GM12878 (cell line): ENCODE data around the gene SOX10. TPM values are rescaled to one million over a fixed set of nuclear protein-coding genes. Genes with fewer than 3 reads are reported as not detected.

Experiments used
- ATAC-seq: fragments of 200-7000 bp; cut with Tn5 transposase; 3 replicates; pipeline ENCODE4 v1.9.1; 2020; ENCODE audit warnings: mild to moderate bottlenecking, moderate library complexity
- BruUV-seq: library from RNA; stranded (reverse); fragments of 400-500 nt; replicated peaks from 2 replicates; lab custom pipeline; 2021; lab: Mats Ljungman, UMichigan
- CTCF ChIA-PET: fragments of 300-600 bp; sonication (Branson Sonifier 250); formaldehyde crosslinking; extraction: SDS; loops from one replicate; lab custom pipeline; 2021; ENCODE audit warnings: inconsistent platforms; lab: Yijun Ruan, JAX
- POLR2A ChIA-PET: fragments of 350-600 bp; formaldehyde crosslinking; extraction: SDS; loops from one replicate; lab custom pipeline; 2021; ENCODE audit warnings: inconsistent platforms; lab: Charles Lee
- RAD21 ChIA-PET: fragments of 300-600 bp; sonication (Branson Sonifier 250); formaldehyde crosslinking; loops from one replicate; lab custom pipeline; 2023; ENCODE audit warnings: antibody characterized with exemption; ENCODE audit not compliant: unreplicated experiment; lab: Charles Lee
- SMC1A ChIA-PET: fragments of 300-600 bp; sonication (Branson Sonifier 250); formaldehyde crosslinking; loops from one replicate; lab custom pipeline; 2023; ENCODE audit not compliant: unreplicated experiment, uncharacterized antibody; lab: Charles Lee
- DNase-seq: peaks from one replicate; pipeline ENCODE4 v3.0.0-alpha.2; 2011; ENCODE audit warnings: low read depth, low spot score
- FAIRE-seq: peaks from 3 replicates; lab custom pipeline; 2011; peaks lifted over from hg19 to GRCh38; lab: Jason Lieb, UNC
- H2AFZ ChIP-seq: 2 replicates; pipeline ENCODE4 v1.6.0; 2011; ENCODE audit warnings: low read depth, low read length, control low read depth; ENCODE audit not compliant: control insufficient read depth
- H3K27ac ChIP-seq: 2 replicates; pipeline ENCODE4 v1.5.1; 2011; ENCODE audit warnings: control low read depth; ENCODE audit not compliant: control insufficient read depth, insufficient read depth
- H3K27me3 ChIP-seq, 2 experiments: replicated peaks in 1 of 2; 2 replicates each; pipeline versions ENCODE4 v1.6.0 to v1.6.1; 2011; ENCODE audit warnings: low read length in 1 of 2; ENCODE audit not compliant: control insufficient read depth in 2 of 2, insufficient read depth in 2 of 2
- H3K36me3 ChIP-seq, 2 experiments: 2 replicates each; pipeline ENCODE4 v1.5.1; 2011; ENCODE audit warnings: low read length in 1 of 2; ENCODE audit not compliant: control insufficient read depth in 2 of 2, insufficient read depth in 2 of 2
- H3K4me1 ChIP-seq: 2 replicates; pipeline ENCODE4 v1.6.1; 2011; ENCODE audit warnings: mild to moderate bottlenecking, low read length, moderate library complexity, mixed read lengths; ENCODE audit not compliant: control insufficient read depth, insufficient read depth
- H3K4me2 ChIP-seq: 2 replicates; pipeline ENCODE4 v1.6.0; 2011; ENCODE audit warnings: control low read depth; ENCODE audit not compliant: control insufficient read depth, insufficient read depth
- H3K4me3 ChIP-seq: fragments of 200-600 bp; sonication (generic); 2 replicates; pipeline ENCODE4 v1.5.1; 2016
- H3K79me2 ChIP-seq: 2 replicates; pipeline ENCODE4 v1.6.0; 2011; ENCODE audit warnings: low read length; ENCODE audit not compliant: control insufficient read depth, insufficient read depth
- H3K9ac ChIP-seq: 2 replicates; pipeline ENCODE4 v1.8.0; 2011; ENCODE audit warnings: low read length, control low read depth, mixed read lengths; ENCODE audit not compliant: control insufficient read depth, insufficient read depth
- H3K9me3 ChIP-seq: replicated peaks from 3 replicates; pipeline ENCODE4 v1.5.1; 2011; ENCODE audit warnings: mild to moderate bottlenecking, low read length; ENCODE audit not compliant: control insufficient read depth, insufficient read depth
- H4K20me1 ChIP-seq: 2 replicates; pipeline ENCODE4 v1.6.0; 2011; ENCODE audit not compliant: control insufficient read depth, insufficient read depth
- ATF7 ChIP-seq: fragments of 450-650 bp; IDR thresholded peaks from 2 replicates; pipeline ENCODE4 v1.6.1; 2016; ENCODE audit warnings: low read depth, mild to moderate bottlenecking
- BCLAF1 ChIP-seq: fragments of 450-650 bp; IDR thresholded peaks from 2 replicates; pipeline ENCODE4 v1.6.1; 2017; ENCODE audit warnings: antibody characterized with exemption, mild to moderate bottlenecking, moderate library complexity
- CREM ChIP-seq: IDR thresholded peaks from 2 replicates; pipeline ENCODE4 v1.6.1; 2014; ENCODE audit warnings: antibody characterized with exemption, low read depth
- GABPA ChIP-seq: IDR thresholded peaks from 2 replicates; pipeline ENCODE4 v1.6.1; 2014; ENCODE audit warnings: antibody characterized with exemption, low read depth, mild to moderate bottlenecking, inconsistent platforms
- KLF5 ChIP-seq: fragments of 450-650 bp; IDR thresholded peaks from 2 replicates; pipeline ENCODE4 v1.6.1; 2014; ENCODE audit warnings: mild to moderate bottlenecking; ENCODE audit not compliant: partially characterized antibody
- MEF2B ChIP-seq: fragments of 450-650 bp; IDR thresholded peaks from 2 replicates; pipeline ENCODE4 v1.6.1; 2018; ENCODE audit warnings: mild to moderate bottlenecking, moderate library complexity; ENCODE audit not compliant: partially characterized antibody, poor library complexity, severe bottlenecking
- NR2C2 ChIP-seq: IDR thresholded peaks from 2 replicates; pipeline ENCODE4 v1.6.1; 2011; ENCODE audit warnings: borderline replicate concordance, low read depth; ENCODE audit not compliant: control insufficient read depth, insufficient read length
- NRF1 ChIP-seq: conservative IDR thresholded peaks from 2 replicates; pipeline ENCODE4 v1.6.1; 2011; ENCODE audit warnings: mild to moderate bottlenecking, low read depth, low read length, improper control_type of control experiment
- PML ChIP-seq: IDR thresholded peaks from 2 replicates; pipeline ENCODE4 v1.6.1; 2012; ENCODE audit warnings: low read length, inconsistent platforms
- POLR2AphosphoS2 ChIP-seq: IDR thresholded peaks from 2 replicates; pipeline ENCODE4 v1.6.1; 2011; ENCODE audit warnings: low read depth, mild to moderate bottlenecking, low read length, improper control_type of control experiment, moderate library complexity
- RBBP5 ChIP-seq: fragments of 200-600 bp; sonication (generic); conservative IDR thresholded peaks from 2 replicates; pipeline ENCODE4 v1.6.1; 2016
- RELB ChIP-seq: fragments of 450-650 bp; IDR thresholded peaks from 2 replicates; pipeline ENCODE4 v1.6.1; 2017; ENCODE audit warnings: low read depth, mild to moderate bottlenecking, moderate library complexity
- SRF ChIP-seq, 2 experiments: IDR thresholded peaks; 2 replicates each; pipeline ENCODE4 v1.6.1; 2011; ENCODE audit warnings: low read depth in 2 of 2, low read length in 2 of 2, mild to moderate bottlenecking in 1 of 2, moderate library complexity in 1 of 2
- TCF12 ChIP-seq: IDR thresholded peaks from 2 replicates; pipeline ENCODE4 v1.6.1; 2011; ENCODE audit warnings: low read depth, mild to moderate bottlenecking, low read length
- ZBED1 ChIP-seq: IDR thresholded peaks from 2 replicates; pipeline ENCODE4 v1.6.1; 2016; ENCODE audit warnings: borderline replicate concordance
- ZNF622 ChIP-seq: fragments of 450-650 bp; IDR thresholded peaks from 2 replicates; pipeline ENCODE4 v1.6.1; 2017; ENCODE audit warnings: mild to moderate bottlenecking, inconsistent platforms
- WGBS: methylation state at CpG from one replicate; pipeline ENCODE4 v1.1.6; 2016; ENCODE audit warnings: low lambda C conversion rate; ENCODE audit not compliant: insufficient replicate concordance, insufficient coverage; ENCODE audit errors: missing lambda C conversion rate; 5-methylcytosine and 5-hydroxymethylcytosine counted together
- in situ Hi-C: fragments of 300-500 bp; cut with MboI; formaldehyde crosslinking; loops from 9 replicates; pipeline ENCODE4 v1.14.3; 2018; ENCODE audit warnings: mixed read lengths
- intact Hi-C: fragments of 100-400 bp; cut with micrococcal nuclease; formaldehyde crosslinking; loops from one replicate; pipeline ENCODE4 v1.14.2; 2022; ENCODE audit not compliant: unreplicated experiment
- polyA plus RNA-seq, 11 experiments: library from polyadenylated mRNA; depleted of rRNA in 4 of 11; unstranded in 6 of 11; stranded (reverse) in 5 of 11; fragments of >200 nt; fragmentation: Nextera tagmentation in 4 of 11; fragmentation: Illumina TruSeq in 1 of 11; extraction: Ambion mirVana in 4 of 11; extraction: Trizol in 1 of 11; gene quantifications; 1 replicate in 1 of 11; 2 replicates in 10 of 11; pipeline versions ENCODE4 v1.2.1 to v1.2.3, GENCODE V29; 2011 to 2016; ENCODE audit warnings: inconsistent platforms in 2 of 11, missing spikeins in 2 of 11, low read depth in 1 of 11
- total RNA-seq, 4 experiments: library from RNA; depleted of rRNA in 3 of 4; stranded (reverse); fragments of >200 nt in 3 of 4; fragmentation: Illumina TruSeq in 1 of 4; extraction: Trizol in 1 of 4; gene quantifications; 2 replicates each; pipeline versions ENCODE4 v1.2.1 to v1.2.3, GENCODE V29; 2013 to 2021
- TF ChIP-seq, protein P1 (sequence below): IDR thresholded peaks from 2 replicates; pipeline ENCODE4 v1.6.1; 2011; ENCODE audit warnings: low read depth, mild to moderate bottlenecking, low read length, moderate library complexity, borderline replicate concordance; ENCODE audit errors: extremely low read depth
- TF ChIP-seq, protein P2 (sequence below): fragments of 450-650 bp; IDR thresholded peaks from 2 replicates; pipeline ENCODE4 v1.6.1; 2017; ENCODE audit warnings: mild to moderate bottlenecking

SOX10 gene
- total and polyA plus RNA-seq, 10 of the 15 experiments (the other 5 are each of a cell fraction or from before 2014, with no cell fraction given), result 0.05 TPM; not detected in 9

- ChIA-PET SMC1A (no interaction called here), POLR2A (interaction anchor here (0.7 kb wide), 1 partner anchor 36 kb away, joined by 3 read pairs; no protein-coding TSS in a partner anchor), RAD21 (no interaction called here), CTCF (interaction anchor here (0.7 kb wide), 1 partner anchor 160 kb away, joined by 4 read pairs; no protein-coding TSS in a partner anchor)
- Histone ChIP-seq H3K4me3 (no peak overlapping the region), H3K4me1 (no peaks in the 10 kb centered on the region), H3K9me3 (no peaks in the 10 kb centered on the region), H3K4me2 (no peak overlapping the region), H3K36me3 (no peaks in the 10 kb centered on the region), H3K27ac (no peak overlapping the region), H4K20me1 (no peaks in the 10 kb centered on the region), H3K9ac (no peak overlapping the region), H3K79me2 (no peaks in the 10 kb centered on the region), H2AFZ (no peak overlapping the region), H3K27me3 (no peaks in the 10 kb centered on the region)
- WGBS, result 43% methylated on average over 6 of the region's 6 CpGs
- ATAC-seq (no peak), FAIRE-seq (no peak), DNase-seq (no peak)
- no TSS peak for BruUV-seq
- TF ChIP-seq, protein P1, sequence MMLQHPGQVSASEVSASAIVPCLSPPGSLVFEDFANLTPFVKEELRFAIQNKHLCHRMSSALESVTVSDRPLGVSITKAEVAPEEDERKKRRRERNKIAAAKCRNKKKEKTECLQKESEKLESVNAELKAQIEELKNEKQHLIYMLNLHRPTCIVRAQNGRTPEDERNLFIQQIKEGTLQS, result no peak
- TF ChIP-seq ZBED1 (no peak), RELB (no peak), RBBP5 (no peak), GABPA (no peak), ATF7 (no peak), MEF2B (no peak), PML (no peak), KLF5 (no peak), ZNF622 (no peak), POLR2AphosphoS2 (no peak), NR2C2 (no peak), SRF (IDR thresholded peaks at IDR 0.05; ENCODE audit: low read depth in 2 of 2, low read length in 2 of 2) (no peak), NRF1 (no peak), CREM (no peak), TCF12 (no peak), BCLAF1 (no peak)
- TF ChIP-seq, protein P2, sequence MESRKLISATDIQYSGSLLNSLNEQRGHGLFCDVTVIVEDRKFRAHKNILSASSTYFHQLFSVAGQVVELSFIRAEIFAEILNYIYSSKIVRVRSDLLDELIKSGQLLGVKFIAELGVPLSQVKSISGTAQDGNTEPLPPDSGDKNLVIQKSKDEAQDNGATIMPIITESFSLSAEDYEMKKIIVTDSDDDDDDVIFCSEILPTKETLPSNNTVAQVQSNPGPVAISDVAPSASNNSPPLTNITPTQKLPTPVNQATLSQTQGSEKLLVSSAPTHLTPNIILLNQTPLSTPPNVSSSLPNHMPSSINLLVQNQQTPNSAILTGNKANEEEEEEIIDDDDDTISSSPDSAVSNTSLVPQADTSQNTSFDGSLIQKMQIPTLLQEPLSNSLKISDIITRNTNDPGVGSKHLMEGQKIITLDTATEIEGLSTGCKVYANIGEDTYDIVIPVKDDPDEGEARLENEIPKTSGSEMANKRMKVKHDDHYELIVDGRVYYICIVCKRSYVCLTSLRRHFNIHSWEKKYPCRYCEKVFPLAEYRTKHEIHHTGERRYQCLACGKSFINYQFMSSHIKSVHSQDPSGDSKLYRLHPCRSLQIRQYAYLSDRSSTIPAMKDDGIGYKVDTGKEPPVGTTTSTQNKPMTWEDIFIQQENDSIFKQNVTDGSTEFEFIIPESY, result no peak
- intact Hi-C loops, result no loop called here
- in situ Hi-C loops, result no loop called here
Measured at GRCh38 chr22:37991731-37992442, 7.5 kb upstream of the SOX10 start.
